GM23248 (cell line): ENCODE results near the gene PPDPF.

Source experiments
- EZH2 ChIP-seq: fragments of 200-600 bp; sonication (generic); IDR thresholded peaks from 2 replicates; pipeline ENCODE4 v1.6.1; 2018; ENCODE audit warnings: antibody characterized with exemption, mild to moderate bottlenecking; ENCODE audit not compliant: insufficient read depth, poor library complexity, severe bottlenecking
- EZH2phosphoT487 ChIP-seq: fragments of 200-600 bp; sonication (generic); IDR thresholded peaks from 2 replicates; pipeline ENCODE4 v1.6.1; 2018; ENCODE audit warnings: antibody characterized with exemption, moderate library complexity, mild to moderate bottlenecking, low read depth; ENCODE audit not compliant: insufficient read depth

GRCh38 chr20:63534831-63535651 is 14.5 kb downstream of the PPDPF start:
- TF ChIP-seq EZH2 (no peak), EZH2phosphoT487 (no peak)
